GM19328 (cell line): Measurements from ENCODE around the gene MTMR12.

Source experiments
- ATAC-seq: cut with Tn5 transposase; IDR thresholded peaks from one replicate; pipeline ENCODE4 v1.9.1; 2021; ENCODE audit warnings: mild to moderate bottlenecking, moderate library complexity; ENCODE audit not compliant: unreplicated experiment

MTMR12 gene

DNA sequence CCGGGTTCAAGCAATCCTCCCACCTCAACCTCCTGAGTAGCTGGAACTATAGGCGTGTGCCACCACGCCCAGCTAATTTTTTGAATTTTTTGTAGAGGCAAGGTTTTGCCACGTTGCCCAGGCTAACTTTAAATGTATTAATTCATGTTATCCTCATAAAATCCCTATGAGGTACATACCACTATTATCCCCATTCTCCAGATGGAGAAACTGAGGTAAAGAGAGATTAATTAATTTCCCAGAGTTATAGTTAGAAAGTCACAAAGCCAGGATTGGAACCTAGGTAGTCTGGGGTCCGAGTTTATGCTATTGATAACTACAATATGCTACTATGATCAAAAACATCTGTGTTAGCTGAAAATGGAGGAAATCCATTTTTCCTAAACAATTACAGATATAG lies 106.7 kb downstream of the MTMR12 start:
- no peak for ATAC-seq

DNA sequence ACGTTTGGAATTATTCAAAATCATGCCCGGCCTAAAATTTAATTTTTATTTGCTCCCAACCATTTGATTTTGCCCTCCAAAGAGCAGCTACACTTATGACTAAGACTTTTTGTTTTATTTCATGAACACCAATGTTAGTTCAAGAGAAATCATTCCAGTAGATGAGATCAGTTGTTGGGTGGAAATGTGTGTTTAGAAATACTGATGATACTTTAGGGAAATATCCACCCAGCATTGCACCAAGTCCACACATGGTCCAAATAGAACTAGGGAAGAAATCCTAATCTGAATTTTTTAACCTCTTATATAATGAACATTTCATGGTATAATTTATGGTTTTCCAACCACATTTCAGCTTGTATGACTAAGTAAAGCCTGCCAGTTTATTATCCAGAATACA lies 110.3 kb downstream of the MTMR12 start:
- no peak for ATAC-seq

DNA sequence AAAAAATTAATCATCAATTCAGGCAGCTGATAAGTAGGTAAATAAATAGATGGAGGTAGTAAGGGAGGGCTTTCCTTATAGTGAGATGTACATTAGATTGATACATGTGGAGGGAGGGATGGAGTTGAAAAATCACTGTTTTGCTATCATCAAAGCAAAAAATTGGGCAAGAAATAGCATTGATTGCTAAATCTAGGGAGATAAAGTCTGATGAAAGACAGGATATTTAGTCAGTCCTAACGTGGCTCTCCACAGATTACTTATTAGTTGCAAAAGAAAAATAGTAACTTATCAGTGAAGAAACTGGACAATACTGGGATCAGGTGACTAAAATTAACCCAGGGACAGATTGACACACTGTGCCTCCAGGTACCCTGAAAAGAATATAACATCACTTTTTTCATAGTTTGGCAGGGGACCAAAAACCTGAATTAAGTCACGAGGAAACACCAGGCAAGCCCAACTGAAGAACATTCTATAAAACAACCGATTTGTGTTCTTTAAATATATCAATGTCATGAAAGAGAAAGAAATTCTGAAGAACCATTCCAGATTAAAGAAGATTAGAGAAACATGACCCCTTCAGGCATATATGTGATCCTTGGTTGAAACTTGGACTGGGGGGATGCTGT lies 111.5 kb downstream of the MTMR12 start:
- ATAC-seq, result no peak

DNA sequence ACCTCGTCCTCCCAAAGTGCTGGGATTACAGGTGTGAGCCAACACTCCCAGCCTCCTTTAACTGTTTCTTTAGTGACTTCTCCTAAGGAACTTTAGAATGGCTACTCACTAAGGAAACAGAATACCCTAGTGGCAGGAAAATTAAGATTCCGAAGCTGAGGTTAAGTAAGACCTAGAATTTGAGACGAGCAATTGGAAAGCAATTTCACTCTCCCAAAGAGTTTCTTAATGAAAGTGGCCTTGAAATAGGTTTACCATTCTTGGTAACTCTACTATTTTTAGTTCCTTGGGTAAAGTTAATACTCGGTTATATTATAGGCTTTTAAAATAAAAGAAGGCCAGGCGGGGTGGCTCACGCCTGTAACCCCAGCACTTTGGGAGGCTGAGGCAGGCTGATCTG lies 115.7 kb downstream of the MTMR12 start:
- ATAC-seq, result no peak

DNA sequence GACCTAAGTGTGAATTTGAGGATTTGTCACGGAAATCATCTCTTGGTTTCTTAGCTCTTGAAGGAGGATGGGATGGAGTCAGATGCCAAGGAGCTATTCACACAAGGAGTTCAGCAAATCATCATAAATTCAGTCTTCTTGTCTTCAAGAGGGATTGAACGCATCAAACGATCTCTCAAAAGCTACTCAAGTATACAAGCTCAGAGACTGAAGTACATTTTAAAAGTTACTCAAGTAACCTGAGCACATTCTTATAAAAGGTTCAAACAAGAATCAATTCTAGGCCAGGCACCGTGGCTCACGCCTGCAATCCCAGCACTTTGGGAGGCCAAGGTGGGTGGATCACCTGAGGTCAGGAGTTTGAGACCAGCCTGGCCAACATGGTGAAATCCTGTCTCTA lies 117.5 kb downstream of the MTMR12 start:
- ATAC-seq, result no peak

DNA sequence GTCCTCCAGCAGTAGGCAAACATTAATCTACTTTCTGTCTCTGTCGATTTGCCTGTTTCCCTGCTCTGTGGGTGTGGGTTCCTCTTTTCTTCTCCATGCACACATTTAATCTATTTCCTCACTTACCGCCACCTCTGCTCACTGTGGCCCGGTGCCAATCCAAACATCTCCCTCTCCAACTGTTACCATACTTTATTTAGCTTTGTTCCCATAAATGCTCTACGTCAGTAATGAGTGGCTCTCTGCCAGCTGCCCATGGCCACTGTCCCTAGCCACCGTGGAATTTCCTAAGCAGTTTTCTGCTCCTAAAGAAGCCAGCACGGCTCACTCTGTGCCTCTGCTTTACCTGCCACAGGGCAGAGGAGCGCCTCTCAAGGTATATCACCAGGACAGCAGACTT lies 119.1 kb downstream of the MTMR12 start:
- no peak for ATAC-seq

DNA sequence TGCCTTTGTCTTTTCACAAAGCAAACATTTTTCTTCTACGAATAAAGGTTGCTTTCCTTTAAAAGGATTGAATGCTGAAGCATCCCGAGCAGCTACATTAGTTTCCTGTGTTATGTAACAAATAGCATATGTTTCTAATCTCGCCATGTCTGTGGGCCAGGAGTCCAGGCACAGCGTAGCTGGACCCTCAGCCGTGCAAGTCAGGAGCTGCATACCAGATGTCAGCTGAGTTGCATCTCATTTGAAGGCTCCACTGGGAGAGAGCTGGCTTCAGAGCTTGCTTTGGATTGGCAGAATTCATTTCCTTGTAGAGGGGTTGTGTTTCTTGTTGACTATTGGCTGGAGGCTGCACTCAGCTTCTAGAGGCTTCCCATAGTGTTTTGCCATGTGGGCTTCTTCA lies 122.6 kb downstream of the MTMR12 start:
- no peak for ATAC-seq

DNA sequence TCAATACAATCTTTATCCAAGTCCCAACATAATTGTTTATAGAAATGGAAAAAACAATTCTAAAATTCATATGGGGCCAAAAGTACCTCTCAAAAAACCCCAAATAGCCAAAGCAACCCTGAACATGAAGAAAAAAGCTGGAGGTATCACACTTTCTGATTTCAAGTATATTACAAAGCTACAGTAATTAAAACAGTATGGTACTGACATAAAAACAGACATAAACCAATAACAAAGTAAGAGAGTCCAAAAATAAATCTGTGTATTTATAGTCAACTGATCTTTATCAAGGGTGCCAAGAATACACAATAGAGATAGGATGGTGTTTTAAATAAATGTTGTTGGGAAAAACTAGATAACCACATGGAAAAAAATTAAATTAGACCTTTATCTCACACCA lies 125.1 kb downstream of the MTMR12 start:
- no peak for ATAC-seq

DNA sequence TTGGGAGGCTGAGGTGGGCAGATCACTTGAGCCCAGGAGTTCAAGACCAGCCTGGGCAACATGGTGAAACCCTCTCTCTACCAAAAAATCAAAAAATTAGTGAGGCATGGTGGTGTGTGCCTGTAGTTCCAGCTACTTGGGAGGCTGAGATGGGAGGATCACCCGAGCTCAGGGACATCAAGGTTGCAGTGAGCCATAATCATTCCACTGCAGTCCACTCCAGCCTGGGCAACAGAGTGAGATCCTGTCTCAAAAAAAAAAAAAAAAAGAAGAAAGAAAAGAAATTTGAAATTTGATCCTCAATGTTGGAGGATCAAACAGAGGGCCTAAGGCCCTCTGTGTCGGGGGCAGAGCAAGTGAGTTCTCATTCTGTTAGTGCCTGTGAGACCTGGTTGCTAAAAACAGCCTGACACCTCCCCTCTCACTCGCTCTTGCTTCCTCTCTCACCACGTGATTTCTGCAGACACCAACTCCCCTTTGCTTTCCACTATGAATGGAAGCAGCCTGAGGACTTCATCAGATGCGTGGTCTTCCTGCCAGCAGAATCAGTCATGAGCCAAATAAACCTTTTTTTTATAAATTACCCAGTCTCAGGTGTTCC lies 130.2 kb downstream of the MTMR12 start:
- ATAC-seq, result peak; percentile 73
